HepG2 (cell line): ENCODE measurements around the gene RHEBL1. TPM values are rescaled to one million over a fixed set of nuclear protein-coding genes. Genes with fewer than 3 reads are reported as not detected.

Experiments used
- BCL6 ChIP-seq: IDR thresholded peaks from 2 replicates; pipeline ENCODE4 v1.6.1; 2016; ENCODE audit warnings: missing genetic modification reagents, missing compliant biosample characterization
- ETV6 ChIP-seq: sonication (generic); formaldehyde crosslinking; conservative IDR thresholded peaks from 2 replicates; pipeline ENCODE4 v1.4.0; 2020; ENCODE audit warnings: missing genetic modification reagents
- GATAD1 ChIP-seq: IDR thresholded peaks from 2 replicates; pipeline ENCODE4 v1.6.1; 2016; ENCODE audit warnings: missing genetic modification reagents, missing compliant biosample characterization
- HCFC1 ChIP-seq: fragments of 150-350 bp; IDR thresholded peaks from 2 replicates; pipeline ENCODE4 v1.6.1; 2014; ENCODE audit warnings: low read depth, low read length
- KAT2B ChIP-seq: fragments of 150-350 bp; IDR thresholded peaks from 2 replicates; pipeline ENCODE4 v1.6.1; 2014; ENCODE audit warnings: low read depth, low read length, borderline replicate concordance
- MYNN ChIP-seq: sonication (generic); formaldehyde crosslinking; IDR thresholded peaks from 2 replicates; pipeline ENCODE4 v1.4.0; 2020; ENCODE audit warnings: mild to moderate bottlenecking, low read depth, missing genetic modification reagents
- SKI ChIP-seq: fragments of 450-650 bp; IDR thresholded peaks from one replicate; pipeline ENCODE4 v1.6.1; 2018; ENCODE audit warnings: mild to moderate bottlenecking; ENCODE audit not compliant: partially characterized antibody
- TBX2 ChIP-seq: sonication (generic); formaldehyde crosslinking; IDR thresholded peaks from 2 replicates; pipeline ENCODE4 v1.5.0; 2020; ENCODE audit warnings: missing genetic modification reagents, mild to moderate bottlenecking, borderline replicate concordance
- TCF7L2 ChIP-seq: IDR thresholded peaks from 2 replicates; pipeline ENCODE4 v1.6.1; 2011; ENCODE audit warnings: mild to moderate bottlenecking, low read depth, low read length, moderate library complexity
- TP53 ChIP-seq: sonication (generic); formaldehyde crosslinking; conservative IDR thresholded peaks from 2 replicates; pipeline ENCODE4 v1.4.0; 2020; ENCODE audit warnings: missing genetic modification reagents
- ZBTB26 ChIP-seq: IDR thresholded peaks from 2 replicates; pipeline ENCODE4 v1.6.1; 2016; ENCODE audit warnings: missing compliant biosample characterization, missing genetic modification reagents, borderline replicate concordance
- ZNF101 ChIP-seq: sonication (generic); formaldehyde crosslinking; IDR thresholded peaks from 2 replicates; pipeline ENCODE4 v1.4.0; 2020; ENCODE audit warnings: mild to moderate bottlenecking, low read depth, missing genetic modification reagents, borderline replicate concordance
- ZNF180 ChIP-seq: sonication (generic); formaldehyde crosslinking; IDR thresholded peaks from 2 replicates; pipeline ENCODE4 v1.4.0; 2020; ENCODE audit warnings: low read depth, missing genetic modification reagents, borderline replicate concordance
- ZNF44 ChIP-seq: sonication (generic); formaldehyde crosslinking; IDR thresholded peaks from 2 replicates; pipeline ENCODE4 v1.5.1; 2020; ENCODE audit warnings: mild to moderate bottlenecking, missing genetic modification reagents
- ZNF589 ChIP-seq: sonication (generic); formaldehyde crosslinking; conservative IDR thresholded peaks from 2 replicates; pipeline ENCODE4 v1.8.0; 2022; ENCODE audit warnings: mild to moderate bottlenecking, moderate library complexity, missing genetic modification reagents
- ZNF619 ChIP-seq: sonication (generic); formaldehyde crosslinking; IDR thresholded peaks from 2 replicates; pipeline ENCODE4 v1.4.0; 2020; ENCODE audit warnings: mild to moderate bottlenecking, missing genetic modification reagents
- ZNF670 ChIP-seq: sonication (generic); formaldehyde crosslinking; IDR thresholded peaks from 2 replicates; pipeline ENCODE4 v1.8.0; 2022; ENCODE audit warnings: mild to moderate bottlenecking, missing genetic modification reagents, borderline replicate concordance
- ZNF749 ChIP-seq: sonication (generic); formaldehyde crosslinking; IDR thresholded peaks from 2 replicates; pipeline ENCODE4 v1.8.0; 2022; ENCODE audit warnings: mild to moderate bottlenecking, missing genetic modification reagents, moderate library complexity, borderline replicate concordance
- polyA plus RNA-seq, 8 experiments: library from polyadenylated mRNA; depleted of rRNA in 3 of 8; stranded (reverse) in 7 of 8; unstranded in 1 of 8; fragments of >200 nt; fragmentation: Illumina TruSeq in 4 of 8; extraction: Trizol in 4 of 8; gene quantifications; 2 replicates each; pipeline versions ENCODE4 v1.2.1 to v1.2.3, GENCODE V29; 2011 to 2016; ENCODE audit warnings: low read depth in 4 of 8, missing spikeins in 1 of 8, mixed read lengths in 1 of 8; ENCODE audit not compliant: insufficient read depth in 1 of 8
- total RNA-seq, 5 experiments: library from RNA; depleted of rRNA; stranded (reverse); fragments of >200 nt; fragmentation: Illumina TruSeq; extraction: Trizol; gene quantifications; 2 replicates each; pipeline ENCODE4 v1.2.3, GENCODE V29; 2016; ENCODE audit warnings: low read depth in 1 of 5
- TF ChIP-seq, protein P1 (sequence below): sonication (generic); formaldehyde crosslinking; IDR thresholded peaks from 2 replicates; pipeline ENCODE4 v1.4.0; 2020; ENCODE audit warnings: missing genetic modification reagents
- TF ChIP-seq, protein P2 (sequence below): sonication (generic); formaldehyde crosslinking; IDR thresholded peaks from 2 replicates; pipeline ENCODE4 v1.4.0; 2020; ENCODE audit warnings: mild to moderate bottlenecking, low read depth, missing genetic modification reagents

The RHEBL1 gene
- total and polyA plus RNA-seq, 2 of the 13 experiments (the other 11 are each of a cell fraction or from before 2014, with no cell fraction given): 1.4 to 2.5 TPM

- TF ChIP-seq ZNF180: no peak
- no peak for TF ChIP-seq TCF7L2
- TF ChIP-seq, protein P1, sequence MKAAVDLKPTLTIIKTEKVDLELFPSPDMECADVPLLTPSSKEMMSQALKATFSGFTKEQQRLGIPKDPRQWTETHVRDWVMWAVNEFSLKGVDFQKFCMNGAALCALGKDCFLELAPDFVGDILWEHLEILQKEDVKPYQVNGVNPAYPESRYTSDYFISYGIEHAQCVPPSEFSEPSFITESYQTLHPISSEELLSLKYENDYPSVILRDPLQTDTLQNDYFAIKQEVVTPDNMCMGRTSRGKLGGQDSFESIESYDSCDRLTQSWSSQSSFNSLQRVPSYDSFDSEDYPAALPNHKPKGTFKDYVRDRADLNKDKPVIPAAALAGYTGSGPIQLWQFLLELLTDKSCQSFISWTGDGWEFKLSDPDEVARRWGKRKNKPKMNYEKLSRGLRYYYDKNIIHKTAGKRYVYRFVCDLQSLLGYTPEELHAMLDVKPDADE (CRISPR knock-in tag): no peak
- peak; percentile 69; the same call in 1 of the 2 replicates for TF ChIP-seq TBX2 (CRISPR knock-in tag)
- TF ChIP-seq ZNF589 (CRISPR knock-in tag): no peak
- TF ChIP-seq, protein P2, sequence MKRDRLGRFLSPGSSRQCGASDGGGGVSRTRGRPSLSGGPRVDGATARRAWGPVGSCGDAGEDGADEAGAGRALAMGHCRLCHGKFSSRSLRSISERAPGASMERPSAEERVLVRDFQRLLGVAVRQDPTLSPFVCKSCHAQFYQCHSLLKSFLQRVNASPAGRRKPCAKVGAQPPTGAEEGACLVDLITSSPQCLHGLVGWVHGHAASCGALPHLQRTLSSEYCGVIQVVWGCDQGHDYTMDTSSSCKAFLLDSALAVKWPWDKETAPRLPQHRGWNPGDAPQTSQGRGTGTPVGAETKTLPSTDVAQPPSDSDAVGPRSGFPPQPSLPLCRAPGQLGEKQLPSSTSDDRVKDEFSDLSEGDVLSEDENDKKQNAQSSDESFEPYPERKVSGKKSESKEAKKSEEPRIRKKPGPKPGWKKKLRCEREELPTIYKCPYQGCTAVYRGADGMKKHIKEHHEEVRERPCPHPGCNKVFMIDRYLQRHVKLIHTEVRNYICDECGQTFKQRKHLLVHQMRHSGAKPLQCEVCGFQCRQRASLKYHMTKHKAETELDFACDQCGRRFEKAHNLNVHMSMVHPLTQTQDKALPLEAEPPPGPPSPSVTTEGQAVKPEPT (CRISPR knock-in tag): no peak
- TF ChIP-seq ZNF749 (CRISPR knock-in tag): peak; percentile 78; the same call in 1 of the 2 replicates
- TF ChIP-seq HCFC1: no peak
- TF ChIP-seq TP53 (CRISPR knock-in tag): no peak
- no peak; the same call in 1 of the 2 replicates for TF ChIP-seq MYNN (CRISPR knock-in tag)
- no peak for TF ChIP-seq ETV6 (CRISPR knock-in tag)
- no peak for TF ChIP-seq BCL6 (CRISPR knock-in tag)
- no peak for TF ChIP-seq ZBTB26 (CRISPR knock-in tag)
- TF ChIP-seq KAT2B: no peak
- TF ChIP-seq ZNF44: peak; percentile 92
- TF ChIP-seq ZNF670: no peak; the same call in 1 of the 2 replicates
- peak; percentile 77 for TF ChIP-seq GATAD1 (CRISPR knock-in tag)
- TF ChIP-seq ZNF619 (CRISPR knock-in tag): 0 out of 2 replicates have a peak, but pooled peaks have one; percentile 44
- no peak for TF ChIP-seq ZNF101 (CRISPR knock-in tag)
- no peak for TF ChIP-seq SKI
Observed at GRCh38 chr12:49069507-49070346, at the start of gene RHEBL1 (continued).
